ENCODE measurements around the gene CACNA1G. TPM values are rescaled to one million over a fixed set of nuclear protein-coding genes. Genes with fewer than 3 reads are reported as not detected.

Gene CACNA1G
- total RNA-seq, 1 experiment from 2014 or later = 0.04 TPM

DNA sequence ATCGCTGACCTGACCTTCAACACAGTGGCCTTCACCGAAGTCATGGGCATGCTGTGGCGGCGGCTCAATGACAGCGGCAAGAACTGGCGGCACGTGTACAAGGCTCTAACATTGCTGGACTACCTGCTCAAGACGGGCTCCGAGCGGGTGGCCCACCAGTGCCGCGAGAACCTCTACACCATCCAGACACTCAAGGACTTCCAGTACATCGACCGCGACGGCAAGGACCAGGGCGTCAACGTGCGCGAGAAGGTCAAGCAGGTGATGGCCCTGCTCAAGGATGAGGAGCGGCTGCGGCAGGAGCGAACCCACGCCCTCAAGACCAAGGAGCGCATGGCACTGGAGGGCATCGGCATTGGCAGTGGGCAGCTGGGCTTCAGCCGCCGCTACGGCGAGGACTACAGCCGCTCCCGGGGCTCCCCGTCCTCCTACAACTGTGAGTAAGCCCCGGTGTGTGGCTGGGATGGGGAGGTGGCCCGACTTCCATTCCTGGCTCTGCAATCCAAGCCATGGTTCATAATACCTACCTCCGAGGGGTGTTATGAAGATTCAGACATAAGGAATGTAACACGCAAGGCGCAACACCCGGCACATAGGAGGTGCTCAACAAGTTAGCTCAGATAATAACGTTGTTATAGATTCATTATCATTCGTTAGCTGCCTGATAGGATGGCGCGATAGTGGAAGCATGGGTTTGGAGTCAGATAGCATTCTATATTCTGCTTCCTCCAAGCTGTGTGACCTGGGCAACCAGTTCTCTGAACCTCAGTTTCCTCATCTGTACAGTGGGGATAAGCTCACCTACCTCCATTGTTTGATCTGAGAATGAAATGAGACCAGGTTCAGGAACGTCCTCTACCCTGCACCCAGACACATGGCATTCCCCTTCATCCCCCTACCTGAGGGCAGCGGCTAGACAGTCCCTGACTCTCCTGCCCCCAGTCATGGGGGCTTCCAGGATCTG is 23.6 kb upstream of the CACNA1G start:
- no peak overlapping the region for H3K9ac ChIP-seq (ENCODE audit: low read length)
- no peak overlapping the region for H3K4me2 ChIP-seq (ENCODE audit: low read length)
- H2AFZ ChIP-seq (ENCODE audit: low read length) = no peak overlapping the region
- BruUV-seq (replicated peaks) = no TSS peak
- DNase-seq = no peak
- H3K4me3 ChIP-seq (ENCODE audit: low read length) = no peak overlapping the region
- intact Hi-C loops (cut with micrococcal nuclease) = no loop called here
- ATAC-seq = no peak
- peaks cover 35% of the 10 kb centered on the region for H3K4me1 ChIP-seq (ENCODE audit: insufficient read depth, low read length)
- H3K9me3 ChIP-seq (ENCODE audit: low read length) = no peaks in the 10 kb centered on the region
- no peaks in the 10 kb centered on the region for H3K27me3 ChIP-seq (ENCODE audit: low read length)
- ChIA-PET CTCF (no interaction called here), POLR2A (ENCODE audit: unreplicated experiment) (no interaction called here)
- H3K27ac ChIP-seq (ENCODE audit: low read length) = no peak overlapping the region
- TF ChIP-seq, protein P1, sequence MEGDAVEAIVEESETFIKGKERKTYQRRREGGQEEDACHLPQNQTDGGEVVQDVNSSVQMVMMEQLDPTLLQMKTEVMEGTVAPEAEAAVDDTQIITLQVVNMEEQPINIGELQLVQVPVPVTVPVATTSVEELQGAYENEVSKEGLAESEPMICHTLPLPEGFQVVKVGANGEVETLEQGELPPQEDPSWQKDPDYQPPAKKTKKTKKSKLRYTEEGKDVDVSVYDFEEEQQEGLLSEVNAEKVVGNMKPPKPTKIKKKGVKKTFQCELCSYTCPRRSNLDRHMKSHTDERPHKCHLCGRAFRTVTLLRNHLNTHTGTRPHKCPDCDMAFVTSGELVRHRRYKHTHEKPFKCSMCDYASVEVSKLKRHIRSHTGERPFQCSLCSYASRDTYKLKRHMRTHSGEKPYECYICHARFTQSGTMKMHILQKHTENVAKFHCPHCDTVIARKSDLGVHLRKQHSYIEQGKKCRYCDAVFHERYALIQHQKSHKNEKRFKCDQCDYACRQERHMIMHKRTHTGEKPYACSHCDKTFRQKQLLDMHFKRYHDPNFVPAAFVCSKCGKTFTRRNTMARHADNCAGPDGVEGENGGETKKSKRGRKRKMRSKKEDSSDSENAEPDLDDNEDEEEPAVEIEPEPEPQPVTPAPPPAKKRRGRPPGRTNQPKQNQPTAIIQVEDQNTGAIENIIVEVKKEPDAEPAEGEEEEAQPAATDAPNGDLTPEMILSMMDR (conservative IDR thresholded peaks at IDR 0.05; ENCODE audit: low read depth, low read length) = no peak
- no peak for TF ChIP-seq EZH2phosphoT487 (IDR thresholded peaks at IDR 0.05; ENCODE audit: borderline replicate concordance, low read length)
- TF ChIP-seq EZH2 (IDR thresholded peaks at IDR 0.05; ENCODE audit: low read length, unreplicated experiment) = no peak
- peaks cover 35% of the 10 kb centered on the region for H3K79me2 ChIP-seq (ENCODE audit: low read length)
- no peaks in the 10 kb centered on the region for H3K9me2 ChIP-seq (replicated peaks; ENCODE audit: low read length)
- H4K20me1 ChIP-seq (ENCODE audit: low read length) = no peaks in the 10 kb centered on the region
- H3K36me3 ChIP-seq (ENCODE audit: low read depth, low read length) = peaks cover 11% of the 10 kb centered on the region; the same call in 1 of the 2 replicates
- no peaks in the 10 kb centered on the region for H3F3A ChIP-seq (ENCODE audit: low read length, unreplicated experiment)

DNA sequence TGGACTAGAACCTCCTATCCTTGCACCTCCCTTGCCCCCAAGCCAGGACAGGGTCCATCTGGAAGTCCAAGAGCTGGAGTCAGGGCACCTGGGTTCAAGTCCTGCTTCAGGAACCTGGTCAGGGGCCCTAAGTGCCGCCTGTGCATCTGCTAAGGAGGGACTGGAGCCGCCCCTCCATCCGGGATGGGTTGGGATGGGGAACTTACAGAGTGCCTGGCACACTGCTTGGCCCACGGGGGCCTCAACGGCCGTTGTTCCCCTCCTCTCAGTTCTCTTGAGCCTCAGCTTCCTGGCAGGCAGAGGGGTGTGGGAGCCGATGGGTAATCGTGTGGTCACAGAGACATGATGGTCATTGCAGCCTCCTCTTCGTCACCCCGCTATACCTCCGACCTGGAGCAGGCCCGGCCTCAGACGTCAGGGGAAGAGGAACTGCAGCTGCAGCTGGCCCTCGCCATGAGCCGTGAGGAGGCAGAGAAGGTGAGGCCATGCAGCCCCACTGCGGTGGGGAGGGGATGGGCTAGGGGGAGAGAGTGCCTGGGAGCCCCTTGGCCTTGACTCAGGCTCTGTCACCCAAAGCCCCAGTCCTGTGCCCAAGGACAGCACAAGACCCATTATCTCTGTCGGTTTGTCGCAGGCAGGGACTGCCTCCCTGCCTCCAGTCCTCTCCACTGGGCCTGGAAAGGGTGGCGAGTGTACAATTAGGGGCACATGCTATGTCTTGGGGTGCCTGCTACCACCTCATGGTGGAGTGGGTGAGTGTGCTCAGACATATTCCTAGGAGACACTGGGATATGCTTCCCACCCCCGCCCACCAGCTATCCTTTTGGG is 22.6 kb upstream of the CACNA1G start:
- TF ChIP-seq EZH2phosphoT487 (IDR thresholded peaks at IDR 0.05; ENCODE audit: borderline replicate concordance, low read length) (no peak), EZH2 (IDR thresholded peaks at IDR 0.05; ENCODE audit: low read length, unreplicated experiment) (no peak)
- TF ChIP-seq, protein P1 (conservative IDR thresholded peaks at IDR 0.05; ENCODE audit: low read depth, low read length) = no peak
- Histone ChIP-seq H3F3A (ENCODE audit: low read length, unreplicated experiment) (no peaks in the 10 kb centered on the region), H3K36me3 (ENCODE audit: low read depth, low read length) (peaks cover 11% of the 10 kb centered on the region; the same call in 1 of the 2 replicates), H3K4me1 (ENCODE audit: insufficient read depth, low read length) (peaks cover 38% of the 10 kb centered on the region), H4K20me1 (ENCODE audit: low read length) (no peaks in the 10 kb centered on the region), H3K4me3 (ENCODE audit: low read length) (no peak overlapping the region), H3K79me2 (ENCODE audit: low read length) (peaks cover 31% of the 10 kb centered on the region), H3K9ac (ENCODE audit: low read length) (no peak overlapping the region), H3K9me3 (ENCODE audit: low read length) (no peaks in the 10 kb centered on the region), H3K27ac (ENCODE audit: low read length) (no peak overlapping the region), H3K27me3 (ENCODE audit: low read length) (no peaks in the 10 kb centered on the region), H3K4me2 (ENCODE audit: low read length) (no peak overlapping the region), H3K9me2 (replicated peaks; ENCODE audit: low read length) (no peaks in the 10 kb centered on the region), H2AFZ (ENCODE audit: low read length) (no peak overlapping the region)
- ATAC-seq = no peak
- BruUV-seq (replicated peaks) = no TSS peak
- no peak for DNase-seq
- intact Hi-C loops (cut with micrococcal nuclease) = no loop called here
- CTCF ChIA-PET = no interaction called here
- POLR2A ChIA-PET (ENCODE audit: unreplicated experiment) = no interaction called here

All from PC-3 (cell line).